Activated gamma-delta T cell treated with Interleukin-2 at 50 U/mL for 16 hours (primary cell): Measurements from ENCODE around the gene CRYBG1.
A peak's percentile ranks its signal among the peaks of the same experiment; 100 is the strongest.

Source experiments
- DNase-seq: peaks from one replicate; pipeline ENCODE4 v3.0.0-alpha.2; 2020

The CRYBG1 gene

DNA sequence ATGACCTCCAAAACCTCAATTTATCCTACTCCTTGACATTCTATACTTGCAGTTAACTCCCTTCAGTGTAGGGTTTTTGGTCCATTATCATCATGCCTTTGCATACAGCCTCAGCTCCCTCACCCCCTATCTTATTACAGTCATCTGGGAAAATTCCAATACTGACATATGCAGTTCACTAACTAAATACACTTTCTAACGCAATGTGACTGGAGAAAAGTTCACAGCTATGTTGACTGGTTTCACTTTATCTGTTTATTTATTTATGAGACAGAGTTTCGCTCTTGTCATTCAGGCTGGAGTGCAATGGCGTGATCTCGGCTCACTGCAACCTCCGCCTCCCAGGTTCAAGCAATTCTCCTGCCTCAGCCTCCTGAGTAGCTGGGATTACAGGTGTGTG lies 64.9 kb downstream of the CRYBG1 start:
- DNase-seq = no peak

DNA sequence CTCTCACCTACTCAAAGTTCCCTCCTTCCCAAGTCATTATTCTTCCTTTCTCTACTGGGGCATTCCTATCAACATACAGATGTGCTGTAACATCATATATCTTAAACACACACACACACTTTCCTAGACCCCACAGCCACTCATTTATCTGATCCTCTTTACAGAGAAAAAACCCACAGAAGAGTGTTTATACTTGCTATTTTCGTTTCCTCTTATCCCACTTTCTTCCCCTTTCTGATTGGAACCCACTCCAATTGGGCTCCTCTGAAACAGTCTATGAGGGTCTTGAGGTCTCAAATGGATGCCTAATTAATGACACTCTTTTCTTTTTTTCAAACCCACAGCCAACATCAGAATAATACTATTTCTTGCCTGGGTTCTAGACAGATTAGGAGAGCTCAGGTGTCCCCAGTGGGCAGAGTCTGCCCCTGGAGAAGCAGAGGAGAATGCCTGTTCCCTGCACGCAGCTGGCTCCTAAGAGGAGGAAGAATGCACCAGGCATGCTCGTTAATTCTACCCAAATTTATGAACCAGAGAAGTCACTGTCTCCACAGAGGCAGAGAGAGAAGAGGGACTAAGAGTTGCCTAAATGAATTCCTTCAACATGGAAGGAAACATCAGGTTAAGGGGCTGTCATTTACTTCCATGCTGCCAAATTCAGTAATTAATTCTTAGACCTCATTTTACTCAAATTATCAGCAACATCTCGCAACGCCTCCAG lies 65.9 kb downstream of the CRYBG1 start:
- DNase-seq = no peak

DNA sequence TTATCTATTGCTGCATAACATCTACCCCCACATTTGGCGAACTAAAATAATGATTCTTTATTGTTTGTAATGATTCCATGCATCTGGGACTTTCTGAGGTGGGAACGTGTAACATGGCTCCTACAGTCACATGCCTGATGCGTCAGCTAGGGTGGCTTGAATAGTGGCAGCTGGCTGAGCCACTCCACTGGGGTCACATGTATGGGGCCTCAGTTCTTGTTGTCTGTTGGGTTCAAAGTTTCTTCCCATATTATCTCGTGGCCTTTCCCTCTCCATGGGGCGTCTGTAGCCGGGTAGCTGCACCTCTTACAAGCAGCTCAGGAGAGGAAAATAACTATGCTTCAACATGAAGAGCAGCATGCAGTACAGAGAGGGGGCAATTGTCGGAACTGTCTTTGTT lies 69.9 kb downstream of the CRYBG1 start:
- DNase-seq = no peak

DNA sequence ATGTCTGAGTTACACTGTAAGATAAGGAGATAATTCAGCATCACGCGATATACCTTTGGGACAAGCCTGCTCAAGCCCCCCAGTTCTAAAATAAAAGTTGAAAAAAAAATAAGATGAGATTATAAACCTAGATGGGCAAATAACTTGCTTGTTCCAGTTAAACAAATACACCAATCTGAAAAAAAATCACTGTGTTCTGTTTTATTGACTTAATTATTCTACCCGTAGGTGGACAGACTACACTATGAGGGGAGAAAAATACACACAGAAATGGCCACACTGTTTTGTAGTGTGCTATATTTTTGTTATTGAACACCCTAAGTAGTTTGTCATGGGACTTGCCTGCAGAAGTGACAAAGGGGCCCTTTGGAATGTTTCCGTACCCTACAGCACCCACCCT lies 70.9 kb downstream of the CRYBG1 start:
- DNase-seq = no peak

DNA sequence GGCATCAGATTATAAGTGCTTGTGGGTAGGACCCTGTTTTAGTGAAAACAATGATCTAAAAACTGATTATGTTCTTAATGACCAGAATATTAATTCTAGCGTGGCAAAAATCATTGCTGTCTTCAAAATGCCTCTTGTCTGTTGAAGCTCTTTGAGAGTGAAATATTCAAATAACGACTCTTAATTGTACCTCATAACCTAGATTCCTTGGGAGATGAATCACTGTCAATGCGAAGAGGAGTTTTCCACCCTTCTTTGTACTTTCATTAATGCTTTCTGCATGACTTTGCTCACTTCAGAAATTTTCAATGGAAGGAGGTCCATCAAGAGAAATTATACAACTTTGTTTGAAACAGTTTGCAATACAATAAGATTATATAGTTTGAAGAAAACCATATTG lies 71.5 kb downstream of the CRYBG1 start:
- DNase-seq = no peak

DNA sequence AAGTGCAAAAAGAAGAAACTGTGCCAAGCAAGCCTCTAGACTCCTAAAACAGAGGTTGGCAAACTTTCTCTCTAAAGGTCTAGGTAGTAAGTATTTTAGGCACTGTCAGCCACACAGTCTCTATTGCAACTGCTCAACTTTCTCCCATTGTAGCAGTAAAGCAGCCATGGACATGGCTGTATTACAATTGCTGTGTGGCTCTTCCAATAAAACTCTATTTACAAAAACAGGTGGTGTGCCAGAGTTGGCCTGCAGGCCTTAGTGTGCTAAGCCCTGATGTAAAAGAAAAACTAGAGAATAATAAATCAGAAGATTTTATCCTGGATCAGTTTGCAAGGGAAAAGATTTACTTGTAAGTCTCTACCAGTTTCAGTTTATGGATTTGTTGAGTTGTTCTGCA lies 74.0 kb downstream of the CRYBG1 start:
- no peak for DNase-seq

DNA sequence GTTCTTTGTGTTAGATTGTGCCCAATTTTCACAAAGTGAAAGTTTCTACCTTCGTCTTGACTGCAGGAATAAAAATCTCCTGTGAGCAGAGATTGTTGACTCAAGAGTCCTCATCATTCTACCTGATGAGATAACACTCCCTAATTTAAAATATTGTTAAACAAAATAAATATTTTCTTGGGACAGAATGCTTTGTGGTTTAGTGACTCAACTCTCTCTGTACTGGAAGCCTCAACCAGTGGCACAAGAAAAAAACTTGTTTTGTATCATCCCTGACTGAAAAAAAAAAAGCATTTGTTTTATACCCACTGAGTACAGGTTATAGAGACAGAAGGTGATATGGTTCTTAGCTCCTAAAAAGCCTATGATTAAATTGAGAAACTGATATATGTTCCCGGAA lies 78.9 kb downstream of the CRYBG1 start:
- no peak for DNase-seq

DNA sequence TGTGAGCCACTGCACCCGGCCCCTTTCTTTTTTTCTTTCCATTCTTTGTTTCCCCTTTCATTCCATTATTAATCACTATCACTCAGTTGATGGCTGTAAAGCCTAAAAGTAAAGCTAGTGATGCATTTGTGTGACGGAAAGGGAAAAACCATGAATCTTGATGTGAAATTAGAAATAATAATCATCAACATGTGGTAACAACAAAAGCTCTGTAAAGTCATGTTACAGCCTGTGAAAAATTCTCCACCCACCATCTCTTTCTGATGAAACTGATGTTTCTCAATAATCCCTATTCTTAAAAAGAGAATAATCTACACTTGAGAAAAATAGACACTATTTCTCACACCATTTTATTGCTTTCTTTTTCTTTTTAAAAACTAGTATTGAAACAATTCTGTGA lies 80.0 kb downstream of the CRYBG1 start:
- no peak for DNase-seq

DNA sequence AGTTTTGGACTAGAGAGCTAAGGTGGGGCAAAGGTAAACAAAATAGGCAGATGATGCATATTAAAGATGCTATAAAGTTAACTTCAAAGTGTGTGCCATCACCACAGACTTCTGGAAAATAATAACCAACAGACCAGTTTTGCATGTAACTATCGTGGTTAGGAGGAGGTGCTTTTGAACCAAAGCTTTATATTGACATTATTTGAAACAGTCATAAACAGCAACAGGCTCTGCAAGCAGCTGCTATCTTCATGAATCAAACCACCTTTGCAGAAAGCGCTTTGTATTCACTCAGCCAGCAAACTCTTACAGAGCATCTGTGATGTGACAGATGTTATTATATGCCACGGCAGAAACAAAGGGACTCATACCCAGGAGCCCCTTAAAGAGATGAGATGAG lies 81.9 kb downstream of the CRYBG1 start:
- DNase-seq = no peak

DNA sequence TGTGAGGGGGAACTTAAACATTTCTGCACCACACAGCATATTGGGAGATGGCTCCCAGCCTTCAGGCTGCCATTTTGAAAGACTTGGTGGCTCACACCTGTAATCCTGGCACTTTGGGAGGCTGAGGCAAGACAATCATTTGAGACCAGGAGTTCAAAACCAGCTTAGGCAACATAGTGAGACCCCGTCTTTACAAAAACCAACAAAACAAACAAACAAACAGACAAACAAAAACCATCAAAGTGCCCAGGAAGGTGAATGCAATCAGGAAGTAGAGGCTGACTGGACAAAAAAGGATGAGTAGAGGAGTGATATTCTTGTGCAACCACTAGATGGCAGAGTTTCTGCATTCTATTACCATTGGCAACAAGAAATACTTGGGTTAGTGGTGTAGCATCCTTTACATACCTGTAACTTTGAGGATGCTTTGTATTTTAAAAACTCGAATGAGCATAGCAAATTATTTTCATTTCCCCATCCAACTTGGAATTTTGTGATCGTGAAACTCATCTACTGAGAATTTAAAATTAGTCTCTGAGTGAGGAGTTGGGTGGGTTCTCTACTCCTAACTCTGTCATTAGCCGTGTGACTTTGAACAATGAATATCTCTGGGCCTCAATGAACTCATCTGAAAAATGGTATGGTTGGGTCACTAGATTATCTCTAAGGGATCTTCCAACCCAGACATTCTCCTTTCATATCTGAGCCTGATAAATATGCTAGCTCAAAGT lies 84.4 kb downstream of the CRYBG1 start:
- peak; percentile 11 for DNase-seq

DNA sequence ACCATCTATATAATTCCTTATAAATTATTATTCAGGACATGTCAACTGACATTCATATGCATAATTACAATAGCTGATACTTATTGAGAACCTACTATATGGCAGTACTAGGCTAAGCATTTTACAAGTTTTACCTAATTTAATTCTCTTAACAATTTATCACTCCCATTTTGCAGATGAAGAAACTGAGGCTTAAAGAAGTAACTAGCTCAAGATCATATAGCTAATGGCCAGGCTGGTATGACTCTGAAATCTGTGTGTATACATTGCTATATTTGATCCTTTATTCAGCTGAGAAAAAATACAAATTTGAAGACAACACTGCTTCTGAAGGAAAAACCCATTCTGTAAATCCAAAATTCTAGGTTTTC lies 85.0 kb downstream of the CRYBG1 start:
- no peak for DNase-seq

DNA sequence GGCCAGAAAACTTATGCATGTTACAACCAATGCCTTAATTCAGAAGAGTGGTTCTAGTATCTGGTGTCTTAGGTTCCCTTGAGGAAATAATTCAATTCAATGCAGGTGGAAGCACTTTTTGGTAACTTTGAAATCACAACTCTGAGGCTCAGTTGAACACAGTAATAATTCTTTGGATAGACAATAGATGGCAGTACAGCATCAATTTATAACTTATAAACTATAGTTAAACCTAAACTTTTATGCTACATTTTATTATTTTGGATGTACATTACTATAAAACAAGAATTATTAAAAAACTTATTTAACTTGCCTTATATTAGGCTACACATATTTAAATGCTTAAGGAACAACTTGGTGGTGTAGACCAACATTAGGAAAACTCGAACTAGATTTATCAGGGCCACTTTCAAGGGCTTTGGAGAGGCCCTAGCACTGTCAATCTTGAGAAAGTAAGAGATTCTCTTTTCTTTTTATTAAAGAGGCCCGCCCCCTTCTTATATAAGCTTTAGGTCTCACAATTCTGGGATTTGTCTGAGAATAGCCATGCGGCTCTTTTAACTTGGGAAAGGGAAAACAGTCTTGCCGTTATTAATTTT lies 85.9 kb downstream of the CRYBG1 start:
- no peak for DNase-seq

DNA sequence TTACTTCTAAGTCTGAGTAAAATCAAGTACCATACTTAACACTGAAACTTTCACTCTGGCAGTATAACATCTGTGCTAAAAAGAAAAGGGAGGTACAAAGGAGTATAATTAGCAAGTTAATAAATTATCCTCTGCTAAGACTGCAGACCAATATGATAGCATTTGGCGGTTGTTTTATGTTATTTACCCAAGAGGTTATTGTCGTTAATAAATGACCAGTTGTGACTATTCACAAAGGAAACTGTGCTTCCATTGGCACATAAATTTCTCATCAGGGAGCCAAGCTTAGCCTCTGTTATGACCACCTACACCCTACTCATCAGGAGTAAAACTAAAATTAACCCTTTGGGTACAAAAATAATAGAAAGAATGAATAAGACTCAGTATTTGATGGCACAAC lies 86.5 kb downstream of the CRYBG1 start:
- no peak for DNase-seq

DNA sequence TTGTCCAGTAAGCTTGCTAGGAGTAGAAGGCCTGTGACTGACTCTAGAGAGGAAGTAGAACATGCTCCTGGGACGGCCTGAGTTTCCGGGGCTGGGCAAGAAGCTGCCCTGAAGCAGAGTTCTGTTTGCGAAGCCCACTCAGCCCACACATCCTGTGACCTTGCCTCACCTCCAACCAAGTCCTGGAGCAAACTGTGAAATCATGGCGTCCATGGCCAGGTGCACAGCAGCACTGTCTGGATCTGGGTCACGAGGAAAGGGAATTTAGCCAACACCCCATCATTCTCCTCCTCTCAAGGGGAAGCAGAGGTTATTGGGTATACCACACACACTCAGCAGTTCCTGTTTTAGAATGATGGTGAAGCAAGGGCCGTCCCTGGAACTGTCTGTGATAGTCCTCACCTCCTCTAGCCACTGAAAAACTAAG lies 87.5 kb downstream of the CRYBG1 start:
- peak; percentile 34 for DNase-seq

DNA sequence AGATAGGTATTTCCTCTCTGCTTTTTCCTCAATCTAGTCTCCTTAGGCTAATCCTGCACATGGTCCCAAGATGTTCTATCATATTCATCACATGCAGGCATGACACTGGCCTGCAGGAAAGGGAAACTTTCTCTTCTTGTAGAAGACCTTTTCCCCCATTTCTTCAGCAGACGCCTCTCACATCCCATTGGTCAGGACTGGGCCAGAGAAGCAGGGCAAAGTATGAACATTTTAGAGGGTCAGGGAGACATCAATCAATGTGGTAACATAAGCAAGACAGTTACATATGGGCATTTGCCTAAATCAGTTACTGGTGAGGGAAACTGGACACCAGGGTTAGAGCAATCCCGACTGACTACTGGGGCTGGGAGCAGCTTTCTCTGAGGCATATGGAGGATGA lies 90.1 kb downstream of the CRYBG1 start:
- DNase-seq = no peak

DNA sequence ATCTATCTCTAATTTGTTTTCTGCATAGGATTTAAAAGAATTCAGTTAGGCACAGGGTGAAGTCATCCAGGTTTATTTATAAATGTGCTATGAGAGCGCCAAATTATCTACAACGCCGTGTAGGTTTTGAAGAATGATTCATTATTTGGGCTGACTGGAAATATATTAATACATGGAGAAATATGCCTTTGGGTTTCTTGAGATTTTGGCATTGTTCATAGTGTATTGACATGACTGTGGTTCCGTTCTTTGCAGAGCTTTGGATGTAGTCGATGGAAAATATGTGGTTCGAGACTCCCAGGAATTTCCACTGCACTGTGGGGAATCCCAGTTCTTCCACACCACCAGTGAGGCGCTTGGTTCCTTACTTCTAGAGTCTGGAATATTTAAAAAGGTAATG lies 90.9 kb downstream of the CRYBG1 start:
- DNase-seq = no peak

DNA sequence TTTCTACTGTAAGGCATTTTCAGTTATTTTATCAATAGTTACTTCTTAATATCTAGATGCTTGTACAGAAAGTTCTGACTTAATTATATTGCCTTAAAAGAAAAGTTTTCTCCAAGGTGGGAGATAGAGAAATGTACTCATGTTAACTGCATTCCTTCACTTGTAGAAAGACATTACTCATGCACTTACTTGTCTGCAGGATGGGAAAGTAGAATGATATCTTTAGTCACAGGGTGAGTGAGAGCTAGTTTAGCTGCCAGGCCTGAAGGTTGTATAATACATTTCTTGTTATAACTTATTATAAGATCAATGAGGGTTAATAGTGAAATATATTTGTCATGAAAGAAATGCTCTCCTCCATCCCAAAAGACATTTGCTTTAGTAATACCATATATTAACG lies 92.1 kb downstream of the CRYBG1 start:
- no peak for DNase-seq

DNA sequence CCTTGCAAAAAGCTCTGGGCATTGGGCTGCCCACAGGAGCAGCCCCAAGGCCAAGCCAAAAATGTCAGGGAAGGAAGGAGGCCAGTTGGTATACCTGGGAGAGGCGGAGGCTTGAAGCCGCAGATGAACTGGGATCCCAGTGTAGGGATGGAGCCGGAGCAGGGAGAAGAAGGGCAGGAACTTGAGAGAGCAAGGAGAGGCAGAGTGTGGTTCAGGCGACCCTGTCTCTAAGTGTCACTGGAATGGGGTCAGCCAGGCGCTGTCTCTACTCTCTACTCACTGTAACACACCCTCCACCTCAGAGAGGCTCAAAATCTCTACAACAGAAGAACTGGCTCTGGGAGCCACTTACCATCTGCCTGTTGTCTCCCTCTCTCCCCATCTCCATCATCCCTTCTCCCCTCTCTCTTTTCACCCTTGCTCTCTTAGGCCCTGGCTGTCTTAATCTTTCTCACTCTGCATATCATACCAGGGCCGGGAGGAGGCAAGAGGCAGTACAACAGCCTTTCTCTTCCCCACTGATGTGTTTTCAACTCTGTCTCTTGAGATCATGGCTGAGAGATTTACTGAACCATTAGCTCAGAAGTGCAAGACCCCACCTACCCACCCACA lies 93.3 kb downstream of the CRYBG1 start:
- DNase-seq = no peak

DNA sequence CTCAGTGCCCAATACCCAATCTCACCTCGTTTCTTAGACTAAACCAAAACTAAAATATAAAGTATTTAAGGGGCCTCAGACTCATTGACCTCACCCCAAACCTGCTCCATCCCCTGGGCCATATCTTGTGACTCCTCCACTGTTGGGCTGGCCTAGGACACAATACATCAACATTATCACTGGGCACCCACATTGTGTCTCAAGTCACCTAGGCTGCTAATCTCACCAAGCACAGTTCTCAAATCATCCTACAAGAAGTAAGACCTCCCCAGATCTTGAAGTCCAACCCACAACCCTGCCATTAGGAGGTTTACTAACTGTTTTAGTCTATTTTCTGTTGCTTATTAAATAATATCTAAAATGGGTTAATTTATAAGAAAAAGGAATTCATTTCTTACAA lies 96.2 kb downstream of the CRYBG1 start:
- no peak for DNase-seq

DNA sequence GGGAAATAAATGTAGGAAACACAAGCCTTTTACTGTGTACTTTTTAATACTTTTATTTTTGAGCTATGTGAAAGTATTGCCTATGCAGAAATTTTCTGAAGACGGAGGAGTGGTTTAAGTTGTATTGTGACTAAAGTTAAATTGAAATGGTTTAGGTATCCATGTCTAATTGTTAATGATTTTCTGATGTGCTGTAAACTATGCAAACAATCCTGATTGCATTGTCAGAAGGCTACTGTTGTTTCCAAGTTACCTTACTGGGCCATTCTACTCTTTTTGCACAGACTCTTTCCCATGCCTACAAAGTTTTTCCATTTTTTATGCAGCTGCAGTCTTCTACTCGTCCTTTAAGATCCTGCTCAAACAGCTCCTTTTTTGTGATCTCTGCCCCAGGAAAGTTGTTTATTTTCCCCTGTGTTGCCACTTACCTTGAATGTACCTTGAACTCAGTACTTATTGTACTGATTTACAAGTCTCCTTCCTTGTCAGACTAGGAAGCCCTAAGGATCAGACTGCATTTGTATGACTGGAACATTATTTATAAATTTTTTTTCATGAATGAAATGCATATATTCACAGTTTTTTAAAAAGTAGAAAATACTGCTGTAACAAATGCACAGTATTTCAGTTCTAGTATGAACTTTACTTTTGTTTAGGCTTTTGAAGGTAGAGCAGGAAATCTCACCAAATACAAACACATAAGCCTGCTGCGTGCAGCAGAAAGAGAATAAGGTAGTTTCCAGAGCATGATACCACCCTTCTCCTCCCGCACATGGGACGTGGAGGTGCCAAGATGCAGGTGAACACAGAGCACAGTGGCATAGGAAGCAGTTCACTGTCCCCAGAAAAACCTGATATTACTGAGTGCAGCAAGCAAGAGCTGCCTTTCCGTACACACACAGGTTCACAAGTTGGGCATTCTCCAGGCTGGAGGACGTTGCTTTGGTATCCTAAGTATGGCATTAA lies 97.8 kb downstream of the CRYBG1 start:
- DNase-seq = no peak

DNA sequence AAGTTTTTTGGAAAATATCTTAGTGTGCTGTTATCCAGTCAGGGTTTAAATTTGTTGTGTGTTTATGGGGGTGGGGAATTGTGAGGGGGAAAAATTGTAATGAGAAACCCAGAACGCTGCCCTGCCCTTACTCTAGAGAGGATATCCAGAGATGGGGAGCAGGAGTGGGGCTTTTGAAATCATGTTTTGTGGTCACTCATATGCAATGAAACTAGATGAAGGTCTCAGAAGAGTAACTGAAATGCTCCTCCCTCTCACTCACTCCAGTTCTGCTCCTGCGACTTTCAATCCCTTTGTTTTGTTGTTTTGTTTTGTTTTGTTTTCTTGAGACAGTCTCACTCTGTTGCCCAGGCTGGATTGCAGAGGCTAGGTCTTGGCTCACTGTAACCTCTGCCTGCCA lies 100.0 kb downstream of the CRYBG1 start:
- DNase-seq = no peak

DNA sequence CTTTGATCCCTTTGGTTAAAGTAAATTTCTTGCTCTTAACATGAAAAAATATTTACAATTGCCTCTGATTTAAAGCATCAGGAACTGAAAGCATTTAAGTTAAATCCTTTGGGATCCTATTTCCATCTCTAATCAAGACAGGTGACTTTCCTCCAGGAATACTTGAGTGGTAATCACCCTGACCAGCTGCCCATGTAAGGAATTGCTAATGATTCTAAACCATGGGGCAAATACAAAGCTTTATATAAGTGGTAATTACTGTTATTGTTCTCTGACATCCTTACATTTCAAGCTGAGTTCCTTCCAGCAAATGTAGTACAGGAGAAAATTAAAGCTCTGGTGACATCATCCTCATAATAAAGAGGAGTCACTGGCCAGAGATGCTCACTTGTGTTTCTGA lies 100.6 kb downstream of the CRYBG1 start:
- DNase-seq = no peak
